DMS 273 treated with DMSO at 0.1 percent for 48 hours (cell line): Measurements from ENCODE around the gene STAT2.
"Not testable (repeated sequence)": the region's sequence is repeated elsewhere in the genome, so short reads cannot be mapped to it uniquely, and the experiment has no call there.

Source experiments
- DNase-seq: peaks from one replicate; lab custom pipeline; 2025; lab: John Stamatoyannopoulos, UW

The STAT2 gene

DNA sequence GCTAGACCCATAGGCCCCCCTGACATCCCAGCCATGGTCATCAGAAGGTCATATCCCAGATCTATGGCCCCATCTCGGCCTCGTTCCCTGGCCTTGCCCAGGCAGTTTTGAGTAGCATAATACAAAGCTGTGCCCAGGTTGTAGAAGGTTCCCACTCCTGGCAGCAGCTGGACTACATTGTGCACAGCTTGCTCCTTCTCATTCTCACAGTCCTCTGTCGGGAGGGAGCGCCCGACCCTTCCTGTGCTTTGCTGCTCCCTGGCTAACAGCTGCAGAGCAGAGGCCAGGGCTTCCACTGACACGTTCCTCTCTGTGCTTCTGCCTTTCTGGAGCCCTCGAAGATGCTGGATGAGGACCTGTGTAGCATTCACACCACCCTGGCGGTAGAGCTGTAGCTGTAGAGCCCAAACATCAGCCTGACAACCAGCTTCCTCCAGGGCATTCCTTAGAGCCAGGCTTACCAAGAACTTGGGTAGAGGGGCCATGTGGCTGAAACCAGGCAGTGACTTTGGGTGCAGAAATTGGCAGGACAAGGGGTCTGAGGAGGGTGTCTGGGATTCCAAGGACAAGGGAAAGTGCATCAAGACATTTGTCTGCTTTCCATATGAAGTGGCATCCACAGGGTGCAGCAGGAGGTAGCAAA lies 1.7 kb upstream of the STAT2 start:
- no peak for DNase-seq

DNA sequence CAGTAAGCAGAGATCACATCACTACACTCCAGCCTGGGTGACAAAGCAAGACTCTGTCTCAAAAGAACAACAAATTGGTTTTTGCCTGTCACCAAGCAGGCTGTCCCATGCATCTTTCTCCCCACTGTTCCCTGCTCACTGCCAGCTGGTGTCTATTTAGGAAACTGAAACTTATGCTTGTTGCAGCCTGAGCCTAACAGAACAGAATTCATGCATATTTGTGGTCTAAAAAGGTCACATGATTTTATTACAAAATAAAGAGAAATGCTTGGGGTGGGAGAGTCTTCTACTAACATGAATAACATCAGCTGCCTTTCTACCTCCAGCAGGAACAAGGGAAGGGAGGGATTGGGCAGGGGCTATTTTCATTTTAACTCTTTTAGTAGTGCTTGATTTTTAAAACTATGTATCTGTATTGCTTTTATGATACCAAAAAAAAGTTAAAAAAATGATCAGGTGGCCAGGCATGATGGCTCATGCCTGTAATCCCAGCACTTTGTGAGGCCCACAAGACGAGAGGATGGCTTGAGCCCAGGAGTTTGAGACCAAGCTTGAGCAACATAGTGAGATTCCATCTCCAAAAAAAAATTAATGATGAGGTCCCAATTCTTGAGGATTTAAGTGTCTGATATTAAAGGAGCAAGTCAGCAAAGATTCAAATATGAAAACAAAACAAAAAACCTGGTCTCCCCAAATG lies 923 bp downstream of the STAT2 start:
- DNase-seq = no peak

DNA sequence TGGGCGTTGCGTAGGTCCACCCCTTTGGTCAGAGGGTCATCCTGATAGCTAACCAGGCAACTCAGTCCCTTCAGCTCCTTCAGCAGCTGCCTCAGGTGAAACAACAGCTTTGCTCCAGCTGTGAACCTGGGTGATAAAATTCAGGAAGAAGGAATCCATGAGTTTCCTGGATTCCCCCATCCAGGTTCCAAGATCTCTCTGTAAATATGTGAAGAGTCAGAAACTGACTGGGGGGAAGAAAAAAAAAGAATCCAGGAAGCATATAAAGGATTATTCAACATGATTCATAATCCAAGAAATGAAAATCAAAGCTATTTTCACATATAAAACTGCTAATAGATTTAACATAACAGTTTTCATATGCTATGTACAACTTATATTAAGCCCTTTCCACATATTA lies 8.6 kb downstream of the STAT2 start:
- DNase-seq = no peak

DNA sequence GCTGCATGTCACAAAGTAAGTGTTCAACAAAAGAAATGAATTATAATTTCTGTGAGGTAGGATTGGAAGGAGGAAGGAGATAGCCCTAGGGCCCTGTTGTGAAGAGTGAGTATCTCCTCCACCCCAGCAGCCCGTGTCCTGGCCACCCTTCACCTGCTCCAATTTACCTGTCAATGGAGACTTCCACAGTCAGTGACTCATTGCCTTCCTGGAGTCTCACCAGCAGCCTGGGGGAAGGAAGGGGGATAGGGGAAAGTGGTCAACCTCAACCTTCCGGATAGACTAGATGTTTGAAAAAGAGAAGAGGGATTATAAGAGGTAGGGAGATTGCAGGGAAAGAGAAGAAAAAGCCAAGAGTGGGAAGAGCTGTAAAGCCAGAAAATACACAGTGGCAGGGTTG lies 9.2 kb downstream of the STAT2 start:
- no peak for DNase-seq

DNA sequence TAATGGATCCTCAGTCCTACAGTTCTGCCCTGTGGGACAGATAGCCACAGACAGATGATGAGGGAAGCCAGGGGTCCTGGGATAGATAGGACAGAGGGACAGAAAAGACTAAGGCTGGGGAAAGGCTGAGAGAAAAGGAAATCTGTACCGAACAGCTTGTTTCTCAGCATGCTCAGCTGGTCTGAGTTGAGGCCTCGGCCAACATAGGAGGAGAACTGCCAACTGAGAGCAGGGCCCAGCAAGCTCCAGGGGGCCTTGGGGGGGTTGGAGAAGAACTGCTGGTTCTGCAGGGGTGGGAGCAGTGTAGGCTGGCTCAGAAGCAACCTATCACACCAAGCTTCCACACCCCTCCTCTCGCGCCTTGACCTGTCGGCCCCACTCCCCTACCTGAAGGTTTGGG lies 11.1 kb downstream of the STAT2 start:
- DNase-seq = no peak

DNA sequence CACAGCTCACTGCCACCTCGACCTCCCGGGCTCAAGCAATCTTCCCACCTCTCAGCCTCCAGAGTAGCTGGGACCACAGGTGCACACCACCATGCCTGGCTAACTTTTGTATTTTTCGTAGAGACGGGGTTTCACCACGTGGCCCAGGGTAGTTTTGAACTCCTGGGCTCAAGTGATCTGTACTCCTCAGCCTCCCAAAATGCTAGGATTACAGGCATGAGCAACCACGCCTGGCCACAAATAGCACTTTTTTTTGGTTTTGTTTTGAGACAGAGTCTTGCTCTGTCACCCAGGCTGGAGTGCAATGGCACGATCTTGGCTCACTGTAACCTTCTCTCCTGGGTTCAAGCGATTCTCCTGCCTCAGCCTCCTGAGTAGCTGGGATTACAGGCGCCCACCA lies 12.7 kb downstream of the STAT2 start:
- DNase-seq = not testable (repeated sequence)

DNA sequence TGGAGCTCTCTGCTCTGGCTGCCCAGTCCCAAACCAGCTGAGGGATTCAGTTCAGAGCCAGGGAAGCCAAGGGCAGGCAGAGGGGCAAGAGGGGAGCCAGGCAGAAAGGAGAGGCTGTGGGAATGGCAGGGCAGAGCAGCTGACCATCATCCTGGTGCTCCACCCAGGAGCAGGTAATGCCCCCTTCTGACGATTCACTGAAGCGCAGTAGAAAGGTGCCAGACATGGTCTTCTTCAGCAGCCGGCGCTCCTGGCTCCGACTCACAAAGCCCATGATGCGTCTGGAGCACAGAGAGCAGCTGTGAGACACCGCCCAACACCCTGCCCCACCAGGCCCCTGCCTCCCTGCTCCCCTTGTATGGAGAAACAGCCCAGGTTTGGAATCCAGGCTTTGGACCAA lies 13.2 kb downstream of the STAT2 start:
- no peak for DNase-seq

DNA sequence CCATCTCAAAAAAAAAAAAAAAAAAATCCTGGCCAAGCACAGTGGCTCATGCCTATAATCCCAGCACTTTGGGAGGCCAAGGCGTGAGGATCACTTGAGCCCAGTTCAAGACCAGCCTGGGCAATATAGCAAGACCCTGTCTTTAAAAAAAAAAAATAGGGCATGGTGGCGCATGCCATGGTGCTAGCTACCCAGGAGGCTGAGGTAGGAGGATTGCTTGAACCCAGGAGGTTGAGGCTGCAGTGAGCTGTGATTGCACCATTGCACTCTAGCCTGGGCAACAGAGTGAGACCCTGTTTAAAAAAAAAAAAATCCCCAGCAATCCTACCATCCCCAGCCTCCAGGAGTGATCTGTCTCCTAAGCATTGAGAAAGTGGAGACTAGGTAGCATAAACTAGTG lies 17.6 kb downstream of the STAT2 start:
- DNase-seq = not testable (repeated sequence)

DNA sequence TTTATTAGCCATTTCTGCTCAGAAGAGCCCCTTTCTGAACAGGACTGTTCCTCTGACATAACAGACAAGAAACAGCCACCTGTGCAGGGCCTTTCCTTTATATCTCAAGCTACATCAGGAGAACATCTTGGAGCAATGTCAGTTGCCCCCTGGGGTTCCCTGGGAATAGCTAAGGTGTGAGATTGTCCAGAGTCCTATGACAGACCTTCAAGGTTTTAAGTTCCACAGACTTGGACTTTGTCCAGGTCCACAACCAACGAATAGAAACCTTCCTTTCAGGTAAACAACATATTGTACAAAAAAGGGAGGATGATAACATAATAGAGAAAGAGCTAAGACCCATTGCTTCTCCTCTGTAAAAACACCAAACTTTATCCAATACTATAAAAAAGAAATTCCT lies 18.3 kb downstream of the STAT2 start:
- DNase-seq = no peak

DNA sequence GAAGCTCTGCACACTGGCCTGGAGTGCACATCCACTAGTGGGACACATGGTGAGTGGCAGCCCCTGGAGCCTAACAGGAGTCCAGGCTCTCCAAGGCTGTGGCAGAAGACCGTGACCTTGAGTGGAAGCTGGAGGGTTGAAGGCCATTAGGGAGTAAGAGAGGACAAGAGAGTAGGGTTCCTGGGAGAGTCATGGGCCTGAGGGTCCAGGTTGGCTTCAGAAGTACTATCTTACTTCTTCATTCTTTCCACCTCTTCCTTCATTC lies 20.8 kb downstream of the STAT2 start:
- no peak for DNase-seq

DNA sequence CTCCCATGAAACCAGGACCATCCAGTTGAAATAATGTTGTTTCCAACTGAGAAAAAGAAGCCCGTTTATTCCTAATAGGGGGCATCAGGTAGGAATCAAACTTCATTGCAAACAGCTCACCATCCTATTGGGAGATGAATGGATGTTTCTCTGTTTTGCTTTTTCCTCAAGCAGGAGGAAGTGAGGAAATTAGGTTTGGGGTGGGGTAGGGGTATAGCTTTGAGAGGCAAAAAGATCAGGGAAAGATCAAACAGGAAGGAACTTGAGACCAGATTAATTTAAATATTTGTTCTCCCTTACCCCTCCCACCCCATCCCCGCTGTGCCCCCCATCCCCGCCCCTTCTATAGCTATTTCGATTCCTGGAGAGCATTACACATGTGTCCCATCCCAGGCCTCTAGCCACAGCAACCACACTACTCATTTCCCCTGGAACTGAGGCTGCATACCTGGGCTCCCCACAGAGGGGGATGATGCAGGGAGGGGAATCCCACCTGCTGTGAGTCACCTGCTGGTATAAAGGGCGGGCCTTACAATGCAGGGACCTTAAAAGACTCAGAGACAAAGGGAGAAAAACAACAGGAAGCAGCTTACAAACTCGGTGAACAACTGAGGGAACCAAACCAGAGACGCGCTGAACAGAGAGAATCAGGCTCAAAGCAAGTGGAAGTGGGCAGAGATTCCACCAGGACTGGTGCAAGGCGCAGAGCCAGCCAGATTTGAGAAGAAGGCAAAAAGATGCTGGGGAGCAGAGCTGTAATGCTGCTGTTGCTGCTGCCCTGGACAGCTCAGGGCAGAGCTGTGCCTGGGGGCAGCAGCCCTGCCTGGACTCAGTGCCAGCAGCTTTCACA lies 21.4 kb downstream of the STAT2 start, which contains the start of gene IL23A:
IL23A (plus strand) TSS at position 577 of the 850 bp plus-strand sequence; CDS start at position 738, 161 bp downstream.
- no peak for DNase-seq

DNA sequence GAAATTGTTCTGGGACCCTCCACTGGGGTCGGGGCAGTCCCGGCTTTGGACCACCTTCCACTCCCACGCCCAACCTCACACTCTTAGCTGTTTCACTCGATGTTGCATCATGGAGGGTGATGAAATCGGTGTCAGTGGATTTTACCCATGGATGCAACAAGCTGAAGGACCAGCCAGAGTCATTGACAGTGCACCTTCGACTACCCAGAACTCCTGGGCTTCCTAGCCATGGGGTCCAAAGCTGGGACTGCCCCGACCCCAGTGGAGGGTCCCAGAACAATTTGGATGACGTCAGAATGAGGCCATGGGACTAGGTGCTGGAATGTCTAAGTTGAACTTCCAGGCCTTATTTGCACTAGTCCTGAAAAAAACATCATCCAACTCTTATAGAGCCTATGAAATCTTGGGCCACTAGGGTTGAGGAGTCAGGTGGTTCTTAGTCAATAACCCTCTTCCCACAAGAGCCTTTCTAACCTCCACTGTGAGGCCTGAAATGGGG lies 22.1 kb downstream of the STAT2 start:
- no peak for DNase-seq

DNA sequence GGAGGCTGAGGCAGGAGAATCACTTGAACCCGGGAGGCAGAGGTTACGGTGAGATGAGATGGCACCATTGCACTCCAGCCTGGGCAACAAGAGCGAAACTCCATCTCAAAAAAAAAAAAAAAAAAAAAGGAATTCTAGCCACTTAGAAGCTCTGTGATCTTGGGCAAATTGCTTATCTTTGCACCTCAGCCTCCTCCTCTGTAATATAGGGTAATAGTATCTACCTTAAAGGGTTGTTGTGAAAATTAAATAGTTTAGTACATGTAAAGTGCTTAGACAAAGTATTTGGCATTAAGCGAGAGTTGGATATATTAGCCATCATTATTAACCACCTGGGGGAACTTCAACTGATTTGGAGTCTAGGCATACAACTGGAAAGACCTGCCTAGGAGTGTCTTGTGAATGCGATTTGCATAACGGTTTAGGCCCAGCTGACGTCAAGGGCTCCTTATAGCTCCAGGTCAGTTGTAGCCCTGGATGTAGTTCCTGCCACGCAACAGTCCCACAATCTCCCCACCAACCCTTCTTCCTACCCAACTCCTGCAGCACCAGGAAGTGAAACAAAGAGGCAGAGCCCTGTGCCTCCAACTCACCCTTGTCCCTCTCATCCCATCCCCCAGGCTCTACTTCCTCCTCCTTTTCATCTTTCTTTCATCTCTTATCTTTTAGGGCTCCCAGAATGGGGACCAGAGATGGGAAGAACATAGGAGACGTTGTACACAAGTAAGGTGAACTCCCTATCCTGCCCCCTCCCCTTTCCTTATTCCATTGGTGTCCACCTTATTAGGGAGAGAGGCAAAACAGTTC lies 23.3 kb downstream of the STAT2 start:
- no peak for DNase-seq

DNA sequence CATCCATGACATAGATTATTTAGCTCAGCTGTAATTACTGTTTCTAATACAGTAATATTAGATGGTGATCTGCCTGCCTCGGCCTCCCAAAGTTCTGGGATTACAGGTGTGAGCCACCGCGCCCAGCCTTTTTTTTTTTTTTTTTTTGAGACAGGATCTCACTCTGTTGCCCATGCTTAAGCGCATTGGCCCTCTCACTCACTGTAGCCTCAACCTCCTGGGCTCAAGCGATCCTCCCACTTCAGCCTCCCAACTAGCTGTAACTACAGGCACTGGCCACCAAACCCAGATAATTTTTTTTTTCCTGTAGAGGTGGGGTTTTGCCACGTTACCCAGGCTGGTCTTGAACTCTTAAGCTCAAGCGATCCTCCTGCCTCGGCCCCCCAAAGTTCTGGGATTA lies 24.4 kb downstream of the STAT2 start:
- DNase-seq = not testable (repeated sequence)

DNA sequence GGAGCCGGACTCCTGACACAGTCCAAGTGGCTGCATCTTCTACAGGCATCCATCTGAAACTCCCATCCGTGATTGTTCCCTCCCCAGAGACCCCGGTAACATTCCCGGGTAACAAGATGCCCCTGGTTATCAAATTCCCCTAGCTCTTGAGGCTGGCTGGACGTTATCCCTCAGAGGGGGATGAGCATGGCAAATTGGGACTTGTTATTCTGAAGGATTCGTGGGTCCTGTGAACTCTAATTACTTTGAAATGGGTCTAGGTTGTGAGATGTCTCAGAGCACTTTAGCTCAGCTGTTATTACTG lies 25.5 kb downstream of the STAT2 start:
- DNase-seq = no peak

DNA sequence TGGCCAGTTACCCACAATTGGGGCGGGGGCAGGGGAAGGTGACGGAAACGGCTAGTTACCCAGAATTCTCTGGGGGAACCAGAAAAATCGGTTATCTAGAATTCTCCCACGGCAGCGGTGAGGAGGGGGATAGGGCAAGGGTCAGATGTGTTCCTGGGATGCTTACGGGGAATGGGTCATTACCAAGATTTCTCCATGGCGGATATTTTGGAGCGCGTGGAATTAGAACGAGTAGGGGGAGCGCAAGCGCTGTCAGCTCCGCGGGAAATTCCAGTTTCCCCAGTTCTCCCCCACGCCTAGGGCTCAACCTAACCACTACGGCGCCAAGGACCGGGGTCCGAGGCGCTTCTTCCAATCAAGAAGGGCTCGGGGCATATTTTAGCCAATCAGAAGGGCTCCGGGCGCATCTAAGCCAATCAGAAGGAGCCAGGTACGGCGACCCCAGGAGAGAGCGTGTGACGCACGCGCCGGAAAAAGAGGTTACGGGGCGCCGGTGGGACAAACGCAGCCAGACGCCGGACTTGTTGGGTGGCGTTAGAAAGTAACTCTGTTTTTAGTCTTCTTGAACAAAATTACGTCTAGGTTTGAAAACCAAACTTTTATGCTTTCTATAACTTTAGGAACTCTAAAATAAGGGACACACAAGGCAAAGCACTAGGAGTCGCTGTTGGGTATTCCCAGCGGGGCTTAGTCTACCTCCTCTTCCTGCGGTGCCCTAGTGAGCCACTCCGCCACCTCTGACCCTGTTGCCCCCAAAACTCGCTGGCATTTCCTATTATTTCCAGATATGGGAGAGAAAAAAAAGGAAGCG lies 26.0 kb downstream of the STAT2 start, which contains the start of gene PAN2:
PAN2 (minus strand) TSS at position 322 of the 811 bp plus-strand sequence. CDS start 906 bp downstream, outside the sequence.
- peak; percentile 87 for DNase-seq

DNA sequence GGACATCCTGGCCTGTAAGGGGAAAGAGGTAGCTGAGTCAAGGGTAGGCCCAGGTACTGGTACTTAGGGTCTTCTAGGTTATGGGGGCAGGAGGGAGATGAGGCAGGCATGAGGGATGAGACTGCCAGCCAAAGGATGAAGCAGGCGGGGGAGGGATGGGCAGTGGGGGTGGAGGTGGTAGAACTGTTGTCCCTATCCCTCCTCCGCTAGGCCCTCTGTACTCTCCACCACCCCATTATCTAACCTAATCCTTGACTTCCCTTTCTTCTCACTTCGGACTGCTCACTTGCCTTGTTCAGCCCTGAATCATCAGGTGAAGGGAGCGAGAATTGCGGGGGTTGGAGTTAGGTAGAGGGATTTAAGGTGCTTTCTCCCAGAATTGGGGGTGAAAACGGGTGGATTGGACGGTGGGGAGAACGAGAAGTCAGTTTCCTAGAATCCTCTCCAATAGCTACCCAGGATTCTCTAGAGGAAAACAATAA lies 26.7 kb downstream of the STAT2 start:
- no peak for DNase-seq

DNA sequence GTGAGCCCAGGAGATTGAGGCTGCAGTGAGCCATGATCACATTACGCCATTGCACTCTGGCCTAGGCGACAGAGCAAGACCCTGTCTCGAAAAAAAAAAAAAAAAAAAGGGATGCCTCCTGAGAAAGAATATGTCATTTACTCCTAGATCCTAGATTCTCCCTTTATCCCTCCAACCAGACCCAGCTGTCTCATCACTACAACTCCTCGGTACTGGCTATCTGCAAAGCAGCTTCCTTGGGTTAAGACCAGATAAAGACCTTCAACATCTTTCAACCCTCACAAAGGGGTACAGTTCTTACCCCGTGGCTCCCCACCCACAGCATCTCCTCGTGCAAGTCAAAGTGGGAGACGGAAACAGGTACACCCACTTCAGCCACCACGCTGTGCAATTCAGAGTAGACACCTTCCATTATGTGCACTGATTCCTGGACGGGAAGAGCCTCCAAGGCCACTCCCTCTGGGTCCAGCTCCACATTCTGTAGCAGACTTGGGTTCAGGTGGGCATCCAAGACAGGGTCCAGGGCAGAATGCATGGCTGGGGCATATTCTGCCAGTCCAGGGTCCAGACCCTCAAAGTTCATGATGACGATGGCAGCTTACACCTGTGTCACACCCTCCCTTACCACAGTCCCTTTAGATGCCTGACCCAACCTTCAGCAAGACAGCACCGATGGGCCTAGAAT lies 27.3 kb downstream of the STAT2 start:
- DNase-seq = no peak

DNA sequence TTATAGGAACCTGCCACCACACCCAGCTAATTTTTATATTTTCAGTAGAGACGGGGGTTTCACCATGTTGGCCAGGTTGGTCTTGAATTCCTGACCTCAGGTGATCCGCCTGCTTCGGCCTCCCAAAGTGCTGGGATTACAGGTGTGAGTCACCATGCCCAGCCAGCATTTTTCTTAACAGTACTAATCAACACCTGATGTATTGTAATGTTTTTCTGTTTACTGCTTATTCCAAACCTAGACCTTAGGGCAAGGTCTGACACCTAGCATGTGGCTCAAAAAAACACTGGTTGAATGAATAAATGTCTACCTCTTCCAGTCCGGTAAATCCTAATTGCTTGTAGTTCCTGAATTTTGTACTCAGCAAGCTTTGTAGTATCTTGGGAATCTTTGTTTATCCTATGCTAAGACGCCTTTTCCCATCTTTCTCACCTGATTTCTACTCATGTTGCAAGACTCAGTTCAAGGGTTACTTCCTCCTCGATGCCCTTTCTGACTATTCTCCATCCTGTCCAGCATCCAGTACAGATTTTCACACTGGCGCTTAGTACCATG lies 28.9 kb downstream of the STAT2 start:
- no peak for DNase-seq

DNA sequence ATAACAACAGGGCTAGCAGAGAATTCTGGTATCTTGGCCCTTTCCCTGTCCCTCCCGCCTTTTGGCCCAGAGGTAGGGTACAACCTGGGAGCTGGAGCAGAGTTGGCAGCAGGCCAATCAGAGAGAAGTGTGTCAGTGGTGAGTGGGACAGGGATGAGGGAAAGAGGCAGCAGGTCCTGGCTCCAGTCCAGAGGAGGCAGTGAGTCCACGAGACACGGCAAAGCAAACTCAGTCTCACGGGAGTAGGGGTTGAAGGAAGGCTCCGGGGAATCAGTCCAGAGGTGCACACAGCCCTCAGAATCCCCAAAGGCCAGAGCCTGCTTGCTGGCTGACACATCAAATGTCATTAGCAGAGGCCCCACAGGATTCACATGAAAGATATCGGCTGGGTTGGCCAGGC lies 33.4 kb downstream of the STAT2 start:
- no peak for DNase-seq
